Panc1 (cell line): ENCODE results near the gene TADA3.

Experiments used
- CTCF ChIP-seq: fragments of 450-650 bp; IDR thresholded peaks from 2 replicates; pipeline ENCODE4 v1.5.1; 2017; ENCODE audit warnings: mild to moderate bottlenecking
- POLR2AphosphoS5 ChIP-seq: IDR thresholded peaks from 2 replicates; pipeline ENCODE4 v1.6.1; 2012; ENCODE audit warnings: mild to moderate bottlenecking, low read depth, low read length, moderate library complexity
- SIN3A ChIP-seq: IDR thresholded peaks from 2 replicates; pipeline ENCODE4 v1.6.1; 2012; ENCODE audit warnings: low read depth, mild to moderate bottlenecking, low read length, moderate library complexity, borderline replicate concordance; ENCODE audit not compliant: insufficient read depth
- TCF7L2 ChIP-seq: IDR thresholded peaks from 2 replicates; pipeline ENCODE4 v1.6.1; 2011; ENCODE audit warnings: mild to moderate bottlenecking, low read depth, low read length, inconsistent platforms
- TF ChIP-seq, protein P1 (sequence below), 2 experiments: IDR thresholded peaks; 2 replicates each; pipeline ENCODE4 v1.6.1; 2011 to 2012; ENCODE audit warnings: low read depth in 2 of 2, control low read depth in 1 of 2, low read length in 1 of 2, mild to moderate bottlenecking in 1 of 2, moderate library complexity in 1 of 2; ENCODE audit not compliant: insufficient read depth in 1 of 2

DNA sequence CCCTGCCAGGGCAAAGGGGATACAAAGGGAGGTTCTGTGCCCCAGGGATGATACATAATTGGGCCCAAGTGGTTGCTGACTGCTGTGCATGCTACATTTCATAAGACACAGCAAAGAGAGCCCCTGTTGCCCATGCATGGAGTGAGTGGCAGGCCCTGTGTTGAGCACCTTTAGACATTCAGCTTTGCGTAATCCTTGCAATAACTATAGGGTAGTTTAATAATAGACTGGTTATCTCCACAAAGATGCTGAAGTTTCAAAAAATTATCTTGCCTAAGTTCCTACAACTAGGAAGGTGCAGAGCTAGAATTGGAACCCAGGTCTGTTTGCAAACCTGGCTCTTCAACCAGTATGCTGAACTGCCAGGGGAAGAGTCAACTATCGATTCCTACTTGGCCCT is 44.2 kb downstream of the TADA3 start:
- TF ChIP-seq CTCF (no peak), POLR2AphosphoS5 (no peak), SIN3A (no peak), TCF7L2 (no peak)
- TF ChIP-seq, protein P1, sequence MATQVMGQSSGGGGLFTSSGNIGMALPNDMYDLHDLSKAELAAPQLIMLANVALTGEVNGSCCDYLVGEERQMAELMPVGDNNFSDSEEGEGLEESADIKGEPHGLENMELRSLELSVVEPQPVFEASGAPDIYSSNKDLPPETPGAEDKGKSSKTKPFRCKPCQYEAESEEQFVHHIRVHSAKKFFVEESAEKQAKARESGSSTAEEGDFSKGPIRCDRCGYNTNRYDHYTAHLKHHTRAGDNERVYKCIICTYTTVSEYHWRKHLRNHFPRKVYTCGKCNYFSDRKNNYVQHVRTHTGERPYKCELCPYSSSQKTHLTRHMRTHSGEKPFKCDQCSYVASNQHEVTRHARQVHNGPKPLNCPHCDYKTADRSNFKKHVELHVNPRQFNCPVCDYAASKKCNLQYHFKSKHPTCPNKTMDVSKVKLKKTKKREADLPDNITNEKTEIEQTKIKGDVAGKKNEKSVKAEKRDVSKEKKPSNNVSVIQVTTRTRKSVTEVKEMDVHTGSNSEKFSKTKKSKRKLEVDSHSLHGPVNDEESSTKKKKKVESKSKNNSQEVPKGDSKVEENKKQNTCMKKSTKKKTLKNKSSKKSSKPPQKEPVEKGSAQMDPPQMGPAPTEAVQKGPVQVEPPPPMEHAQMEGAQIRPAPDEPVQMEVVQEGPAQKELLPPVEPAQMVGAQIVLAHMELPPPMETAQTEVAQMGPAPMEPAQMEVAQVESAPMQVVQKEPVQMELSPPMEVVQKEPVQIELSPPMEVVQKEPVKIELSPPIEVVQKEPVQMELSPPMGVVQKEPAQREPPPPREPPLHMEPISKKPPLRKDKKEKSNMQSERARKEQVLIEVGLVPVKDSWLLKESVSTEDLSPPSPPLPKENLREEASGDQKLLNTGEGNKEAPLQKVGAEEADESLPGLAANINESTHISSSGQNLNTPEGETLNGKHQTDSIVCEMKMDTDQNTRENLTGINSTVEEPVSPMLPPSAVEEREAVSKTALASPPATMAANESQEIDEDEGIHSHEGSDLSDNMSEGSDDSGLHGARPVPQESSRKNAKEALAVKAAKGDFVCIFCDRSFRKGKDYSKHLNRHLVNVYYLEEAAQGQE (IDR thresholded peaks at IDR 0.05; ENCODE audit: insufficient read depth in 1 of 2, low read depth in 2 of 2, low read length in 1 of 2) = no peak
